Measurements from ENCODE around the gene DRC3.

DRC3 gene

DNA sequence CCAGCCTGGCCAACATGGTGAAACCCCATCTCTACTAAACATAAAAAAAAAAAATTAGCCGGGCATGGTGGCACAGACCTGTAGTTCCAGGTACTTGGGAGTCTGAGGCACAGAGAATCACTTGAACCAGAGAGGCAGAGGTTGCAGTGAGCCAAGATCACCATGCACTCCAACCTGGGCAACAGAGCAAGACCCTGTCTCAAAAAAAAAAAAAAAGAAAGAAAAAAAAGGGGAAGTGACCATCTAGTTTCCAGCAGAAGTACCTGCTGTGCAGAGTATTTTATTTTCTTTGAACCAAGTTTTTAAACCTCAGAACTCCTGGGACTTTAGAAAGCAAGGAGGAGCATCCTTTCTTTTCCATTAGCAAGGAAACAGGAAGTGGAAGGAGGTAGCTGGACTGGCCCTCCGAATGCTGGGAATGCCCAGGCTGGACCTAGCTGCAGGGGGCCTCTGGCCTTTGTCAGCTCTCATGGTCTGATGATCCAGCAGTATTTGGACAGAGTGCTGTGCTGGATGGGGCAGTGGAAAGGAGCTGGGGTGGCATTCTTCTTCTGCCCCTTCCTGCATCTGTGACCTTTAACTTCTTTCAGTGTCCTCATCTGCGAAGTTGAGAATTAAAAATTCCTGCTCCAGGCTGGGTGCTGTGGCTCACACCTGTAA lies 73.2 kb downstream of the DRC3 start:
- DNase-seq (ENCODE audit: low read depth in 2 of 2) = no peak

DNA sequence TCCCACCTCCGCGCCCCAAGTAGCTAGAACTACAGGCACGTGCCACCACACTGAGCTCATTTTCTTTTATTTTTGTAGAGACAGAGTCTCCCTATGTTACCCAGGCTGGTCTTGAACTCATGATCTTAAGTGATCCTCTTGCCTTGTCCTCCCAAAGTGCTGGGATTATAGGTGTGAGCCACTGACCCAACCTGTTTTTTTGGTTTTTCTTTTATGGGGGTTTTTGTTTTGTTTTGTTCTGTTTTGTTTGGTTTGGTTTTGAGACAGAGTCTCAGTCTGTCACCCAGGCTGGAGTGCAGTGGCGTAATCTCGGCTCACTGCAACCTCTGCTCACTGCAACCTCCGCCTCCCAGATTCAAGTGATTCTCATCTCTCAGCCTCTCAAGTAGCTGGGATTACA lies 82.9 kb downstream of the DRC3 start:
- no peak for DNase-seq (ENCODE audit: low read depth in 2 of 2)

DNA sequence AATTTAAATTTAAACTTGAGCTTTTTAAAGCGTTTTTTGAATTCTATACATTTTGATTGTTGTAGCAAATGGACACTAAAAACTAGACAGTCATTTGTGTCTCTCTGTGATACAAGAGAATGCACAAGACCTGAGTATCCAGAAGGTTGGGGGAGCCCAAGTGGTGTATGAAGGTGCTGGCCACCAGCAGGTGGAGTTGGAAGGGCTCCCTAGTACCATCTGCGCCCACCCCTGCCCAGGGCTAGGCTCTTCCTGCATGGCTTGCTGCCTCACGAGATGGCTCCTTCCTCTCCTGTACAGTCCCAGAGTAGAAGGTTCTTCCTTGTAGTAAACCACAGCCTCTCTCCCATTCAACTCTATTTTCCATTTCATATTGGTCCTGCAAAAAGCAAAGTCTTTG lies 83.6 kb downstream of the DRC3 start:
- no peak for DNase-seq (ENCODE audit: low read depth in 2 of 2)

DNA sequence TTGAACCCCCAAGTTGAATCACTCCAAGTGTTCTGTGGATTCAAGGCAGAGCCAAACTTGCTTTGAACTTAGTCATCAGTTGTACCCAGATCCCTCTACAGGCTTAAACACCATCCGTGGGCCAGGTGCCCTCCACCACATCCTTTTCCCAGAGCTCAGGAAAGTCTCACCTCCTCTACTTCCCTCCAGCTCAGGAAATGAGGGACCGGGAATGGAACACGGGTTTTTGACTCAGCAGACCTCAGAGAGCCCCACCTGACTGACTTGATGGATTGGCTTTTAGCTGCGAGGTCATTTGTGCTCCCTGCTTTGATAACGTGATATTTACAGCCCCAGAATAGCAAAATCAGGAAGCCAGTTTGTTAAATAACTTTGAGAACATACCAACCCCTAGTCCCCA lies 86.6 kb downstream of the DRC3 start:
- no peak for DNase-seq (ENCODE audit: low read depth in 2 of 2)

DNA sequence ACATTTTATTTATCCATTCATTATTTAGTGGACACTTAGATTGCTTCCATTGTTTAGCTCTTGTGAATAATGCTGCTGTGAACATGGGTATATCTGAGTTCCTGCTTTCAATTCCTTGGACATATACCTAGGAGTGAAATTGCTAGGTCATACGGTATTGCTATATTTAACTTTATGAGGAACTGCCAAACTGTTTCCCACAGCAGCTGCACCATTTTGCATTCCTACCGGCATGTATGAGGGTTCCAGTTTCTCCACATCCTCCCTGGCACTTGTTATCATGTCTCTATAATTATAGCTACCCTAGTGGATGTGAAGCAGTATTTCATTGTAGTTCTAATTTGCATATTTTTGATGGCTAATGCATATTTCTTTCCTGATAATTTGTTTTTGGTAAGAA lies 91.4 kb downstream of the DRC3 start:
- no peak for DNase-seq (ENCODE audit: low read depth in 2 of 2)

DNA sequence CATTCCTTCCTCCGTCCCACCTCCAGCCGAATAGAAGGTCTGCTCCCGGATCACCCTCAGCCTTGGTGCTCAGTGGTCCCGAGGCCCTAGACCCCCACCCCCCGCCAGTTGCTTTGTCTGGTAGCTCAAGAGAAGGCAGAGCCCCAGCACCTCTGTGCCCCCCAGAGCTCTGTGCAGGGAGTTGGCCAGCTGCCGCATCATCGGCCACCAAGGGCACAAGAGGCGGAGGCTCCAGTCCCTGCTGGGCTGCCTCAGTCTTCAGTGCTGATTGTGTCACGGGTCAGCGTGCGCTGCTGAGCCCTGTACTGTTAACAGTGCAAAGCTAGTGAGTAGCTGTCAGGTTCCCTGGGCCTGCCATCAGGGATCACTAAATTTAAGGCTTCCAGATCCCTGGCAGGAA lies 92.9 kb downstream of the DRC3 start:
- DNase-seq (ENCODE audit: low read depth in 2 of 2) = no peak
